IPS-11a (cell line): ENCODE data around the gene LYSET.
"Not testable (repeated sequence)": the region's sequence is repeated elsewhere in the genome, so short reads cannot be mapped to it uniquely, and the experiment has no call there.

Experiments
- H3K4me3 ChIP-seq: one replicate; pipeline ENCODE4 v1.5.1; 2013; ENCODE audit warnings: low read depth, low read length, control low read depth

The LYSET gene

GRCh38 chr14:93165271-93166265 is 19.5 kb upstream of the LYSET start:
- not testable (repeated sequence) for H3K4me3 ChIP-seq

- not testable (repeated sequence) for H3K4me3 ChIP-seq
These were observed 16.5 kb upstream of the LYSET start for GRCh38 chr14:93168610-93169009.

GRCh38 chr14:93169619-93170018 is 15.5 kb upstream of the LYSET start:
- not testable (repeated sequence) for H3K4me3 ChIP-seq

- not testable (repeated sequence) for H3K4me3 ChIP-seq
These were observed 15.0 kb upstream of the LYSET start for GRCh38 chr14:93170141-93170540.

- H3K4me3 ChIP-seq: no peak overlapping the region
These were observed 13.7 kb upstream of the LYSET start for GRCh38 chr14:93171376-93171775.

- H3K4me3 ChIP-seq: no peak overlapping the region
These were observed 11.1 kb upstream of the LYSET start for GRCh38 chr14:93173943-93174395.

GRCh38 chr14:93174731-93175130 is 10.4 kb upstream of the LYSET start:
- not testable (repeated sequence) for H3K4me3 ChIP-seq

- H3K4me3 ChIP-seq: no peak overlapping the region
These were observed 9.6 kb upstream of the LYSET start for GRCh38 chr14:93175492-93175891.

GRCh38 chr14:93183596-93184317 is 1.4 kb upstream of the LYSET start:
- H3K4me3 ChIP-seq: peak overlapping the region; percentile 96

GRCh38 chr14:93185349-93185720 is 218 bp downstream of the LYSET start:
- H3K4me3 ChIP-seq: peak overlapping the region; percentile 96

GRCh38 chr14:93186466-93186865 is 1.3 kb downstream of the LYSET start:
- no peak overlapping the region for H3K4me3 ChIP-seq

- H3K4me3 ChIP-seq: no peak overlapping the region
These were observed 1.8 kb downstream of the LYSET start for GRCh38 chr14:93186956-93187355.

- H3K4me3 ChIP-seq: no peak overlapping the region
These were observed 10.3 kb downstream of the LYSET start for GRCh38 chr14:93195316-93195999.

- H3K4me3 ChIP-seq: no peak overlapping the region
These were observed 13.9 kb downstream of the LYSET start for GRCh38 chr14:93199031-93199430.

- no peak overlapping the region for H3K4me3 ChIP-seq
These were observed 15.4 kb downstream of the LYSET start for GRCh38 chr14:93200553-93200952.

GRCh38 chr14:93201155-93201704 is 16.1 kb downstream of the LYSET start:
- H3K4me3 ChIP-seq: no peak overlapping the region

- peak within 1 kb of the TSS; percentile 68 for H3K4me3 ChIP-seq
These were observed 21.8 kb downstream of the LYSET start, which contains the start of the genes GON7 and UBR7 for GRCh38 chr14:93206793-93207467. GON7 (minus strand) TSS chr14:93207065; CDS start chr14:93207037, 28 bp downstream. UBR7 (plus strand) TSS chr14:93207256; CDS start chr14:93207292, 36 bp downstream.

- peak overlapping the region; percentile 68 for H3K4me3 ChIP-seq
These were observed 22.6 kb downstream of the LYSET start for GRCh38 chr14:93207468-93208308.

GRCh38 chr14:93212432-93212831 is 27.3 kb downstream of the LYSET start:
- H3K4me3 ChIP-seq: no peak overlapping the region
